Natural killer cell (primary cell): Measurements from ENCODE around the gene EP400. TPM values are rescaled to one million over a fixed set of nuclear protein-coding genes. Genes with fewer than 3 reads are reported as not detected.

ENCODE experiments used
- ATAC-seq, 3 donors: fragments of 150-1000 bp in 2 of 3; fragments of 200-7000 bp in 1 of 3; cut with Tn5 transposase; 1 replicate in 1 of 3; 2 replicates in 2 of 3; pipeline ENCODE4 v1.10.0; 2021; ENCODE audit warnings: mild to moderate bottlenecking in 2 of 3, moderate library complexity in 2 of 3
- DNase-seq, 2 donors: peaks; one replicate each; pipeline versions ENCODE4 v3.0.0 to v3.0.0-alpha.2; 2013 to 2021; ENCODE audit warnings: mixed read lengths in 1 of 2
- H3K27ac ChIP-seq: one replicate; pipeline ENCODE4 v1.5.1; 2013; ENCODE audit warnings: mild to moderate bottlenecking, low read length
- H3K27me3 ChIP-seq: one replicate; pipeline ENCODE4 v1.6.1; 2013; ENCODE audit warnings: low read length; ENCODE audit not compliant: control insufficient read depth, insufficient read depth
- H3K36me3 ChIP-seq: one replicate; pipeline ENCODE4 v1.6.1; 2013; ENCODE audit warnings: low read length; ENCODE audit not compliant: control insufficient read depth, insufficient read depth
- H3K4me1 ChIP-seq: one replicate; pipeline ENCODE4 v1.6.1; 2013; ENCODE audit warnings: low read length; ENCODE audit not compliant: control insufficient read depth, insufficient read depth
- H3K4me3 ChIP-seq: one replicate; pipeline ENCODE4 v1.5.1; 2013; ENCODE audit warnings: low read length
- H3K9me3 ChIP-seq: one replicate; pipeline ENCODE4 v1.6.1; 2013; ENCODE audit warnings: low read length; ENCODE audit not compliant: control insufficient read depth, insufficient read depth
- H3K27ac Mint-ChIP-seq, 2 donors: one replicate each; pipeline ENCODE4 v1.8.0; 2022; ENCODE audit warnings: mild to moderate bottlenecking in 2 of 2, mixed read lengths in 2 of 2, moderate library complexity in 1 of 2
- H3K27me3 Mint-ChIP-seq, 2 donors: one replicate each; pipeline ENCODE4 v1.8.0; 2022; ENCODE audit warnings: low read depth in 2 of 2, mixed read lengths in 2 of 2
- H3K36me3 Mint-ChIP-seq: one replicate; pipeline ENCODE4 v1.8.0; 2022; ENCODE audit warnings: mixed read lengths
- H3K4me1 Mint-ChIP-seq, 2 donors: one replicate each; pipeline ENCODE4 v1.8.0; 2022; ENCODE audit warnings: mixed read lengths in 2 of 2
- H3K4me3 Mint-ChIP-seq: one replicate; pipeline ENCODE4 v1.8.0; 2022; ENCODE audit warnings: mild to moderate bottlenecking, moderate library complexity, mixed read lengths
- H3K9me3 Mint-ChIP-seq, 2 donors: one replicate each; pipeline ENCODE4 v1.8.0; 2022; ENCODE audit warnings: mixed read lengths in 2 of 2
- WGBS: methylation state at CpG from one replicate; pipeline ENCODE4 v1.1.7; 2013; ENCODE audit warnings: missing lambda C conversion rate; ENCODE audit not compliant: insufficient coverage; 5-methylcytosine and 5-hydroxymethylcytosine counted together
- intact Hi-C: fragments of 100-400 bp; cut with micrococcal nuclease; formaldehyde crosslinking; loops from one replicate; pipeline ENCODE4 v1.14.2; 2022
- total RNA-seq, 4 donors: library from RNA; stranded (reverse); fragments of 120-200 nt in 1 of 4; gene quantifications; one replicate each; pipeline versions ENCODE4 v1.2.3 to v1.2.4, GENCODE V29; 2013 to 2022
- TF ChIP-seq, protein P1 (sequence below): fragments of 200-600 bp; IDR thresholded peaks from one replicate; pipeline ENCODE4 v1.8.0; 2022; ENCODE audit warnings: antibody characterized with exemption

The EP400 gene
- total RNA-seq, 3 donors from 2014 or later (not counting 1 experiment from before 2014, with no cell fraction given) = 62.8 to 81.1 (median 80.1) TPM

DNA sequence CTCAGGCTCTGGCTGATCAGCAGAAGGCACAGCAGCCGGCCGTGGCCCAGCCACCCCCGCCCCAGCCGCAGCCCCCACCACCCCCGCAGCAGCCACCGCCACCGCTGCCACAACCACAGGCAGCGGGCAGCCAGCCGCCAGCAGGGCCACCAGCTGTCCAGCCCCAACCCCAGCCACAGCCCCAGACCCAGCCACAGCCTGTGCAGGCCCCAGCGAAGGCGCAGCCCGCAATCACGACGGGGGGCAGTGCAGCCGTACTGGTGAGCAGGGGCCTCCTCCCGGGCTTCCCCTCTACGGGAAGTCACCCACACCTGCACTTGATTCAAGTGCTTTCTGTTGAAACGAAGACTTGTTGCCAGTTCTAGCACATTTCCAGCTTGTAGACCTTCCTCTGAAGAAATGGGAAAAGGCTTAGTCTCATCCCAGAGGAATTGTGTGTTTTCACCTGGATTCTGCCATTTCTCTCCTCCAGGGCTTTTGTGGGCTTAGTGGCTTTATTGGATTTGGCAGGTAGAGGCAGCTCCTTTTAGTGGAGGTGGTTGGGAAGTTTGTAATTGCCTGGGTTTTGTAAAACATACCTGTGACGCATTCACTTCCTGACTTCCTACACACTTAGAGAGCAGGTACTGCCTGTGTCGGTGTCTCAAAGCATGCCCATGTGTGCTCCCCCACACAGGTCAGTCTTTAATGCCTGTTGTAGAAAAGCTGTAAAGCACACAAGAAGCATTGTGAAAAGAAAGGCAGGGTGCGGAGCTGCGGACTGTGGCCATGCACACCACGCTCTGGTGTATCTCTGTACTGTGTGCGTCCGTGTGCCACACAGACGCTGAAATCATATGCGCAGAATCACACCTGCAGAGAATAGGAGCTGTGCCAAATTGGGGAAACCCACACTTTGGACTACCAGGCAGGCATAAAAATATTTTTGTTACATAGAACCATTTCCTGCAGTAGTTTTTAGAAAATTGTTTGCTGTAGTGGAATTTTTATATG, 103.9 kb downstream of the EP400 start:
- Mint-ChIP-seq H3K36me3 (peaks cover 23% of the 10 kb centered on the region), H3K27ac (no peak overlapping the region), H3K9me3 (no peaks in the 10 kb centered on the region), H3K4me1 (peaks cover 0 to 4% of the 10 kb centered on the region in 2 donors), H3K4me3 (no peak overlapping the region), H3K27me3 (no peaks in the 10 kb centered on the region)
- 82% methylated on average over 24 of the region's 27 CpGs for WGBS
- DNase-seq (no peak), ATAC-seq (no peak)
- intact Hi-C loops = no loop called here
- Histone ChIP-seq H3K4me1 (no peaks in the 10 kb centered on the region), H3K4me3 (no peak overlapping the region), H3K36me3 (peaks cover 79% of the 10 kb centered on the region), H3K9me3 (no peaks in the 10 kb centered on the region), H3K27ac (no peak overlapping the region), H3K27me3 (no peaks in the 10 kb centered on the region)
- TF ChIP-seq, protein P1, sequence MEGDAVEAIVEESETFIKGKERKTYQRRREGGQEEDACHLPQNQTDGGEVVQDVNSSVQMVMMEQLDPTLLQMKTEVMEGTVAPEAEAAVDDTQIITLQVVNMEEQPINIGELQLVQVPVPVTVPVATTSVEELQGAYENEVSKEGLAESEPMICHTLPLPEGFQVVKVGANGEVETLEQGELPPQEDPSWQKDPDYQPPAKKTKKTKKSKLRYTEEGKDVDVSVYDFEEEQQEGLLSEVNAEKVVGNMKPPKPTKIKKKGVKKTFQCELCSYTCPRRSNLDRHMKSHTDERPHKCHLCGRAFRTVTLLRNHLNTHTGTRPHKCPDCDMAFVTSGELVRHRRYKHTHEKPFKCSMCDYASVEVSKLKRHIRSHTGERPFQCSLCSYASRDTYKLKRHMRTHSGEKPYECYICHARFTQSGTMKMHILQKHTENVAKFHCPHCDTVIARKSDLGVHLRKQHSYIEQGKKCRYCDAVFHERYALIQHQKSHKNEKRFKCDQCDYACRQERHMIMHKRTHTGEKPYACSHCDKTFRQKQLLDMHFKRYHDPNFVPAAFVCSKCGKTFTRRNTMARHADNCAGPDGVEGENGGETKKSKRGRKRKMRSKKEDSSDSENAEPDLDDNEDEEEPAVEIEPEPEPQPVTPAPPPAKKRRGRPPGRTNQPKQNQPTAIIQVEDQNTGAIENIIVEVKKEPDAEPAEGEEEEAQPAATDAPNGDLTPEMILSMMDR = no peak

DNA sequence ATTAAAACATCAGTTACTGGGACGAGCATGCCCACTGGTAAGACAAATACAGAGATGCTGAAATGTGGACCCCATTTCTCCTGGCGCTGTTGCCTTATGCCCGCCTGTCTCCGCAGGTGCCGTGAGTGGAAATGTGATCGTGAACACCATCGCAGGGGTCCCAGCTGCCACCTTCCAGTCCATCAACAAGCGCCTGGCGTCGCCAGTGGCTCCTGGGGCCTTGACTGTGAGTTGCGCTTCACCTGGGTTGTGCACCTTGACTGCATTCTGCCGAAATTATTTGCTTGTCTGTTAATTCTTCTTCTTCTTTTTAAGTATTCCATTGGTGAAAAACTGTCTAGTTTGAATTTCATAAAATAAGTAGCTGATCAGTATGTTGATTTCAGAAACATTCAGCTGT, 105.2 kb downstream of the EP400 start:
- no peak overlapping the region for H3K27ac ChIP-seq
- peaks cover 72% of the 10 kb centered on the region for H3K36me3 ChIP-seq
- H3K27ac Mint-ChIP-seq = no peak overlapping the region
- peaks cover 20% of the 10 kb centered on the region for H3K36me3 Mint-ChIP-seq
- H3K27me3 Mint-ChIP-seq = no peaks in the 10 kb centered on the region
- no peak overlapping the region for H3K4me3 ChIP-seq
- TF ChIP-seq, protein P1 = no peak
- no peaks in the 10 kb centered on the region for H3K4me1 ChIP-seq
- no peaks in the 10 kb centered on the region for H3K27me3 ChIP-seq
- no peaks in the 10 kb centered on the region for H3K9me3 Mint-ChIP-seq
- no peak for ATAC-seq
- intact Hi-C loops = no loop called here
- DNase-seq = no peak
- 99% methylated on average over 12 of the region's 12 CpGs for WGBS
- H3K4me3 Mint-ChIP-seq = no peak overlapping the region
- H3K4me1 Mint-ChIP-seq = no peaks in the 10 kb centered on the region
- H3K9me3 ChIP-seq = no peaks in the 10 kb centered on the region

DNA sequence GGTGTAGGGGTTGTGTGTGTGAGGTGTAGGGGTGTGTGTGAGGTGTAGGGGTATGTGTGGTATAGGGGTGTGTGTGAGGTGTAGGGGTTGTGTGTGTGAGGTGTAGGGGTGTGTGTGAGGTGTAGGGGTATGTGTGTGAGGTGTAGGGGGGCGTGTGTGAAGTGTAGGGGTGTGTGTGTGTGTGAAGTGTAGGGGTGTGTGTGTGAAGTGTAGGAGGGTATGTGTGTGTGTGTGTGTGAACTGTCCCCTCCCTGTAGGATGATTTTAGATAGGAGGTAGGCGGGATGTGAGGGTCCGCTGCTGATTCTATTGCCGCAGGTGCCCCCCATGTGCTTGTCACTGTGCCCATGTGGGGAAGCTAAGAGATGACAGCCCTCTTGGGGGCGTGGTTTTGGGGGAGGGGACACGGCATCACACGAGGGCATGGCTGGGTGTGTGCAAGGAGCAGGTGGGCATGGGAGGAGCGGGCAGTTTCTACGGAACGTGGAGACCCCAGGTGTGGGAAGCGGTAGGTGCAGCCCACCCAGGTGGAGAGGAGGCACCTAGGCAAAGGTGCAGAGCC, 105.9 kb downstream of the EP400 start:
- ATAC-seq (no peak), DNase-seq (no peak)
- no peaks in the 10 kb centered on the region for H3K9me3 ChIP-seq
- H3K27me3 ChIP-seq = no peaks in the 10 kb centered on the region
- Mint-ChIP-seq H3K27ac (no peak overlapping the region), H3K36me3 (peaks cover 14% of the 10 kb centered on the region), H3K9me3 (no peaks in the 10 kb centered on the region), H3K4me1 (no peaks in the 10 kb centered on the region), H3K4me3 (no peak overlapping the region), H3K27me3 (no peaks in the 10 kb centered on the region)
- WGBS = 90% methylated on average over 11 of the region's 11 CpGs
- no peak overlapping the region for H3K27ac ChIP-seq
- H3K36me3 ChIP-seq = peaks cover 65% of the 10 kb centered on the region
- intact Hi-C loops = no loop called here
- H3K4me3 ChIP-seq = no peak overlapping the region
- TF ChIP-seq, protein P1 = no peak
- no peaks in the 10 kb centered on the region for H3K4me1 ChIP-seq
